ENCODE results near the gene NANS.

GRCh38 chr9:98128316-98128715 lies 71.8 kb downstream of the NANS start:
- TF ChIP-seq CTCF (IDR thresholded peaks at IDR 0.05 in 4 of 5, conservative IDR thresholded peaks at IDR 0.05 in 1 of 5) (no peak), POLR2A (IDR thresholded peaks at IDR 0.05) (no peak)
